Activated CD4-positive, alpha-beta T cell treated with anti-CD3 and anti-CD28 coated beads, Interleukin-2, amount 10 ng/mL, durations not matched to agents 24 days and 14 days (primary cell): ENCODE results near the gene GAPDH. TPM values are rescaled to one million over a fixed set of nuclear protein-coding genes. Genes with fewer than 3 reads are reported as not detected.
"Not testable (repeated sequence)": the region's sequence is repeated elsewhere in the genome, so short reads cannot be mapped to it uniquely, and the experiment has no call there.

Experiments used
- DNase-seq: peaks from one replicate; pipeline ENCODE4 v3.0.0; 2022
- H3K27ac Mint-ChIP-seq: one replicate; pipeline ENCODE4 v1.8.0; 2022; ENCODE audit warnings: mild to moderate bottlenecking, mixed read lengths
- H3K27me3 Mint-ChIP-seq: one replicate; pipeline ENCODE4 v1.8.0; 2022; ENCODE audit warnings: mixed read lengths
- H3K36me3 Mint-ChIP-seq: one replicate; pipeline ENCODE4 v1.8.0; 2022; ENCODE audit warnings: low read depth, mild to moderate bottlenecking, mixed read lengths
- H3K4me1 Mint-ChIP-seq: one replicate; pipeline ENCODE4 v1.8.0; 2021; ENCODE audit warnings: mixed read lengths
- H3K4me3 Mint-ChIP-seq: one replicate; pipeline ENCODE4 v1.8.0; 2022; ENCODE audit warnings: mild to moderate bottlenecking, moderate library complexity, mixed read lengths
- H3K9me3 Mint-ChIP-seq: one replicate; pipeline ENCODE4 v1.8.0; 2021; ENCODE audit warnings: mixed read lengths
- intact Hi-C: fragments of 100-400 bp; cut with micrococcal nuclease; formaldehyde crosslinking; loops from one replicate; pipeline ENCODE4 v1.15.1; 2023
- total RNA-seq: library from RNA; stranded (reverse); gene quantifications from 2 replicates; pipeline ENCODE4 v1.2.3, GENCODE V29; 2022

Gene GAPDH
- 4,585 and 4,599 TPM in 2 replicates for total RNA-seq

DNA sequence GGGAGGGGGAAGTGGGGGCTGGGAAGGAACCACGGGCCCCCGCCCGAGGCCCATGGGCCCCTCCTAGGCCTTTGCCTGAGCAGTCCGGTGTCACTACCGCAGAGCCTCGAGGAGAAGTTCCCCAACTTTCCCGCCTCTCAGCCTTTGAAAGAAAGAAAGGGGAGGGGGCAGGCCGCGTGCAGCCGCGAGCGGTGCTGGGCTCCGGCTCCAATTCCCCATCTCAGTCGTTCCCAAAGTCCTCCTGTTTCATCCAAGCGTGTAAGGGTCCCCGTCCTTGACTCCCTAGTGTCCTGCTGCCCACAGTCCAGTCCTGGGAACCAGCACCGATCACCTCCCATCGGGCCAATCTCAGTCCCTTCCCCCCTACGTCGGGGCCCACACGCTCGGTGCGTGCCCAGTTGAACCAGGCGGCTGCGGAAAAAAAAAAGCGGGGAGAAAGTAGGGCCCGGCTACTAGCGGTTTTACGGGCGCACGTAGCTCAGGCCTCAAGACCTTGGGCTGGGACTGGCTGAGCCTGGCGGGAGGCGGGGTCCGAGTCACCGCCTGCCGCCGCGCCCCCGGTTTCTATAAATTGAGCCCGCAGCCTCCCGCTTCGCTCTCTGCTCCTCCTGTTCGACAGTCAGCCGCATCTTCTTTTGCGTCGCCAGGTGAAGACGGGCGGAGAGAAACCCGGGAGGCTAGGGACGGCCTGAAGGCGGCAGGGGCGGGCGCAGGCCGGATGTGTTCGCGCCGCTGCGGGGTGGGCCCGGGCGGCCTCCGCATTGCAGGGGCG, at the start of gene GAPDH:
Gene GAPDH (plus strand): TSS at position 595 of the 772 bp plus-strand sequence. CDS start 316 bp downstream, outside the sequence.
- no peaks in the 10 kb centered on the region for H3K27me3 Mint-ChIP-seq
- peaks cover 41% of the 10 kb centered on the region for H3K4me1 Mint-ChIP-seq
- H3K9me3 Mint-ChIP-seq: no peaks in the 10 kb centered on the region
- H3K27ac Mint-ChIP-seq: peak within 1 kb of the TSS; percentile 99
- intact Hi-C loops: loop anchor here (1.0 to 2.0 kb wide), 7 partner anchors 23 to 339 kb away; partner anchors contain the start of genes CHD4, IFFO1, NOP2 and SPSB2
- peak; percentile 97 for DNase-seq
- H3K36me3 Mint-ChIP-seq: peaks cover 77% of the 10 kb centered on the region
- H3K4me3 Mint-ChIP-seq: peak within 1 kb of the TSS; percentile 92

DNA sequence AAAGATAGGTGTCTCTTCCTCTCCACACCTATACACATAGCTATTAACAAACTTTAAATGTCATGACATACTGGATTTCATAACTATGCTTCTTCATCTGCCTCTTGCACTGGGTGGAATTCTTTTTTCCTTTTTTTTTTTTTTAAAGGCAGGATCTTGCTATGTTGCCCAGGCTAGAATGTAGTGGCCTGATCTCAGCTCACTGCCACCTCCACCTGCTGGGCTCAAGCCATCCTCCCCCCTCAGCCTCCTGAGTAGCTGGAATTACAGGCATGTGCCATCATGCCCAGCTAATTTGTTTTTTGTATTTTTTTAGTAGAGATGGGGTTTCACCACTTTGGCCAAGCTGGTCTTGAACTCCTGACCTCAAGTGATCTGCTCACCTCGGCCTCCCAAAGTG, 46.1 kb upstream of the GAPDH start:
- Mint-ChIP-seq H3K27ac (no peak overlapping the region), H3K4me3 (no peak overlapping the region), H3K4me1 (peaks cover 12% of the 10 kb centered on the region), H3K36me3 (peaks cover 15% of the 10 kb centered on the region), H3K9me3 (no peaks in the 10 kb centered on the region), H3K27me3 (no peaks in the 10 kb centered on the region)
- intact Hi-C loops: no loop called here
- no peak for DNase-seq

DNA sequence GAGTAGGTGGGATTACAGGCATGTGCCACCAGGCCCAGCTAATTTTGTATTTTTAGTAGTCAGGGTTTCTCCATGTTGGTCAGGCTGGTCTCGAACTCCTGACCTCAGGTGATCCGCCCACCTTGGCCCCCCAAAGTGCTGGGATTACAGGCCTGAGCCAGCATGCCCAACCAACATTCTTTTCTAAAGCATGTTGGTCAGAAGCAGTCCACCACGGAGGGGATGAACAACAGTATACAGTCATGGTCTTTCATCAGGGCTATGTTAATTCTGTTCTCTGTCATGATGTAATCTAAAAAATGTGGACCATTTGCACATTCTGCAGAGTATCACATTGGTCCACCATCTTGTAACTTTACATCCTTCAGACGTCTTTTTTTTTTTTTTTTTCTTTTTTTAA, 44.9 kb upstream of the GAPDH start:
- intact Hi-C loops: no loop called here
- no peak overlapping the region for H3K27ac Mint-ChIP-seq
- H3K36me3 Mint-ChIP-seq: peaks cover 15% of the 10 kb centered on the region
- no peak for DNase-seq
- H3K9me3 Mint-ChIP-seq: no peaks in the 10 kb centered on the region
- no peak overlapping the region for H3K4me3 Mint-ChIP-seq
- peaks cover 12% of the 10 kb centered on the region for H3K4me1 Mint-ChIP-seq
- no peaks in the 10 kb centered on the region for H3K27me3 Mint-ChIP-seq

DNA sequence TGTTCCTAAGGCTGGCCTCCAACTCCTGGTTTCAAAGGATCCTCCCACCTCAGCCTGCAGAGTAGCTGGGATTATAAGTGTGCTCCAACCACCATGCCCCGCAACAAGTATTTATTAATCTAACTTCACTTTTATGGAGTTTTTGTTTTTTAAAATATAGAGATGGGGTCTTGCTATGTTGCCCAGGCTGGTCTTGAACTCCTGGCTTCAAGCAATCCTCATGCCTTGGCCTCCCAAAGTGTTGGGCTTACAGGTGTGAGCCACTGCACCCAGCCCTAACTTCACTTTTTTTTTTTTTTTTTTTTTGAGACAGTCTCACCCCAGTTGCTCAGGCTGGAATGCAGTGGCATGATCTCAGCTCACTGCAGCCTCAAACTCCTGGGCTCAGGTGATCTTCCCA, 43.6 kb upstream of the GAPDH start:
- DNase-seq, H3K27ac Mint-ChIP-seq, H3K9me3 Mint-ChIP-seq, H3K4me3 Mint-ChIP-seq, H3K27me3 Mint-ChIP-seq: not testable (repeated sequence)
- peaks cover 23% of the 10 kb centered on the region for H3K36me3 Mint-ChIP-seq
- intact Hi-C loops: loop anchor here (5.0 kb wide), 1 partner anchor 362 kb away; the partner anchor contains the start of genes CDCA3 and USP5
- H3K4me1 Mint-ChIP-seq: peaks cover 20% of the 10 kb centered on the region

DNA sequence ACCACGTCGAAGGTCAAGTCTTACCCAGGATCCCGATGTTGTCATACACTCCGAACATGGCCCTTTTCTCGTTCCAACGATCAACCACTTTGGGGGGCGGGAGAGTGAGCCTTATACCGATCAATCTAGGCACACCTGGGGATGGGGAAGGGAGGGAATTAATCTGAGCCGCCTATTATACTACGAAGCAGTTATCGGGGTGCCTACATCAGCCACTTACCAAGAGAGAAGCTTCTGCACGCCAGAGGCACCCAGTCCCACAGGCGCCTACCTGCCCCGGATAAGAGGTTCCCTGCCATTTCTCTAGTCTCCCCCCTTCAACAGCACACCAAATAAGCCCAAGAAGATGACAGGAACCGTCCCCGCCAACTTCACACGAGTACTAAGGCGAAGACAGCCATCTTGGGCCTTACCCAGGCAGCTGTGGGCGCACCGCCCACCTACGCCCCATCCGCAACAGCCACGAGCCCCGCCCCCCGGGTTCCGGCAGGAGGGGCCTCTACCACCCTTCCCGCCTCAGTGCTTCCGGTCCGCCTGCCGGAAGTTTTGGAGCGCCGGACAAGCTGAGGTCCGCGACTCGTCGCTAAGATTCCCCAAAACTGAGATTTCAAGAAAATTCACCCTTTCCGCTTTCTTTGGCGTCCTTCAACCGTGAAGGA, 41.4 kb upstream of the GAPDH start, which contains the start of gene MRPL51:
Gene MRPL51 (minus strand): TSS at position 425 of the 659 bp plus-strand sequence. CDS start 126 bp downstream, at position 299.
- peak within 1 kb of the TSS; percentile 98 for H3K27ac Mint-ChIP-seq

DNA sequence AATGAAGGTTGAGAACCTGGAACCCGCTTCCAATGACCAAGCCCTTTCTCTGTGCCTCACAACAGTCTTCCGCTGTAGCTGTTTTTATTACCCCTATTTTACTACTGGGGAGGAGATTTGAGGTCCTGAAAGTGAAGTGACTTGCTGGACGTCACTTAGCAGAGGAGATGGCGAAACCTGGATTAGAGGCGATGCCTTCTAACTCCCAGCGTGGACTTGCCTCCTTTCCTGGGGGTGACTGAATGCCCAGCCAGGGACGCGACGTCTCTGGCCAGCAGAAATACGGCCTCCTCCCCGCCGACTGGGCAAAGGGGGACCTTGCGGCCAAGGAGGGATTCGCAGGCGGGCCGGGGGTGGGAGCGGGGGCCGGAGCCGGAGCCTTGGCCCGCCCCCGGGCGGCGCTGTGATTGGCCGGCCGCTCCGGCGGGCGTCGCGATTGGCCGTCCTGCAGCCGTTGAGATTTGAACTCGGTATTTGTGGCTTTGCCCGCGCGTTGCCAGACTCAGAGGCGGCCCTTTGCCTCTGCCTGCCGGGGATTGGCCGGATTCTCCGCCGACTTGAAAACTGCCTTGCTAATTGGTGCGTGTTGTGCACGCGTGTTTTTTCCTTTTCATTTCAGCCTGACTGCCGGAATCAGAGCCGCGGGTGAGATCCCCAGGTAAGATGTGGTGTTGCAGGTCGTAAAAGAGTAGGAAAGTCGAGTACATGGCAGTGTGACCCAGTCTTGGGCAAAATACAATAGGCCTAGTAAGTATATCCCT, 40.6 kb upstream of the GAPDH start, which contains the start of gene NCAPD2:
Gene NCAPD2 (plus strand): TSS at position 606 of the 761 bp plus-strand sequence. CDS start 997 bp downstream, outside the sequence.
- Mint-ChIP-seq H3K9me3 (no peaks in the 10 kb centered on the region), H3K4me1 (peaks cover 34% of the 10 kb centered on the region), H3K27me3 (no peaks in the 10 kb centered on the region), H3K4me3 (peak within 1 kb of the TSS; percentile 95), H3K36me3 (peaks cover 43% of the 10 kb centered on the region), H3K27ac (peak within 1 kb of the TSS; percentile 98)
- intact Hi-C loops: loop anchor here (1.0 to 5.0 kb wide), 7 partner anchors 23 to 359 kb away; partner anchors contain the start of genes CDCA3, ING4, USP5 and VAMP1
- DNase-seq: peak; percentile 99

More for the DNA sequence above, 41.4 kb upstream of the GAPDH start, which contains the start of gene MRPL51:
- Mint-ChIP-seq H3K4me1 (peaks cover 34% of the 10 kb centered on the region), H3K27me3 (no peaks in the 10 kb centered on the region), H3K9me3 (no peaks in the 10 kb centered on the region), H3K4me3 (peak within 1 kb of the TSS; percentile 95), H3K36me3 (peaks cover 40% of the 10 kb centered on the region)
- intact Hi-C loops: loop anchor here (1.0 to 5.0 kb wide), 6 partner anchors 23 to 359 kb away; partner anchors contain the start of genes CDCA3, ING4, USP5 and VAMP1
- peak; percentile 99 for DNase-seq

DNA sequence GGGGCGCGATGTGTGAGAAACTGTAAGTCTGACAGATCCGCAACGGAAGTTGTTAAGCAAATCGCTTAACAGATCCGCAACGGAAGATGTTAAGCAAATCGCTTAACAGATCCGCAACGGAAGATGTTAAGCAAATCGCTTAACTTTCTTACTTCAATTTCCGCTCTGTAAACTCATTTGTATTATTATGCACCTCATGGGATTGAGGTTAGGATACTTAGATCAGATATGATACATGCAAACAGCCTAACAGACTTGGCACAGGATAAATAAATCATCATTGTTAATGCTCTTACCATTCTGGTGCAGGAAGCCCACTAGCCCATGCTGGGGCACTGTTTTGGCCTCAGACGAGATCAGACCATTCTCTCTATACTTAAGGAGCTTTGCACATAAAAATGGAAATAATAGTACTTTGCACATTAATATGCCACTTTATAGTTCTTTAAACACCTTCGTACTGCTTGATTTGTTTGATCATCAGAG, 40.0 kb upstream of the GAPDH start:
- Mint-ChIP-seq H3K4me1 (peaks cover 34% of the 10 kb centered on the region), H3K4me3 (peak overlapping the region; percentile 95), H3K27ac (peak overlapping the region; percentile 97), H3K9me3 (no peaks in the 10 kb centered on the region), H3K27me3 (no peaks in the 10 kb centered on the region), H3K36me3 (peaks cover 45% of the 10 kb centered on the region)
- no peak for DNase-seq
- intact Hi-C loops: loop anchor here (1.0 to 5.0 kb wide), 2 partner anchors 38 to 358 kb away; partner anchors contain the start of genes CDCA3 and USP5

DNA sequence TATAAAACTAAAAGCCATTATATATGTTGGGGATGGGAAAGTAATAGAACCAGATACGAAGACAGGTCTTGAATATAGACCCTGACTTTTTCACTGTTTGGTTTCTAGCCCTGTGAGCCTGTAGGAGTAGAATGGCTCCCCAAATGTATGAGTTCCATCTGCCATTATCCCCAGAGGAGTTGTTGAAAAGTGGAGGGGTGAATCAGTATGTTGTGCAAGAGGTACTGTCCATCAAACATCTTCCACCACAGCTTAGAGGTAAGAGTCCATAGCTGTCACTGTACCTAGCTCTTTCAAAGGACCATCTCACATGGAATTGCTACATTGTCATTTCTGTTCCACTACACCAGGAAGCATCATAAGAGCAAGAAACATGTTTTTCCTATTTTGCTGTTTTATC, 39.3 kb upstream of the GAPDH start:
- DNase-seq: no peak
- peak overlapping the region; percentile 97 for H3K27ac Mint-ChIP-seq
- no peaks in the 10 kb centered on the region for H3K27me3 Mint-ChIP-seq
- H3K9me3 Mint-ChIP-seq: no peaks in the 10 kb centered on the region
- H3K4me3 Mint-ChIP-seq: peak overlapping the region; percentile 95
- peaks cover 46% of the 10 kb centered on the region for H3K36me3 Mint-ChIP-seq
- intact Hi-C loops: loop anchor here (1.0 to 5.0 kb wide), 2 partner anchors 37 to 357 kb away; partner anchors contain the start of genes CDCA3 and USP5
- peaks cover 34% of the 10 kb centered on the region for H3K4me1 Mint-ChIP-seq

DNA sequence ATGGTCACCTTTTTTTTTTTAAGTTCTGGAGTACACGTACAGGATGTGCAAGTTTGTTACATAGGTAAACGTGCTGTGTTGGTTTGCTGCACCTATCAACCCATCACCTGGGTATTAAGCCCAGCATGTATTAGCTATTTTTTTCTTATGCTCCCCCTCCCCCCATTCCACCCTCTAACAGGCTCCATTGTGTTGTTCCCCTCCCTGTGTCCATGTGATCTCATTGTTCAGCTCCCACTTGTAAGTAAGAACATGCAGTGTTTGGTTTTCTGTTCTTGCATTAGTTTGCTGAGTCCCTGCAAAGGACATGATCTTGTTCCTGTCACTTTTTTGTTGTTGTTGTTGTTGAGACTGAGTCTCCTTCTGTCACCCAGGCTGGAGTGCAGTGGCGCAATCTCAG, 37.0 kb upstream of the GAPDH start:
- Mint-ChIP-seq H3K4me1 (peaks cover 25% of the 10 kb centered on the region), H3K27ac (peak overlapping the region; percentile 39), H3K4me3 (peak overlapping the region; percentile 52), H3K36me3 (peaks cover 36% of the 10 kb centered on the region)
- H3K27me3 Mint-ChIP-seq, H3K9me3 Mint-ChIP-seq, intact Hi-C loops, DNase-seq: not testable (repeated sequence)

DNA sequence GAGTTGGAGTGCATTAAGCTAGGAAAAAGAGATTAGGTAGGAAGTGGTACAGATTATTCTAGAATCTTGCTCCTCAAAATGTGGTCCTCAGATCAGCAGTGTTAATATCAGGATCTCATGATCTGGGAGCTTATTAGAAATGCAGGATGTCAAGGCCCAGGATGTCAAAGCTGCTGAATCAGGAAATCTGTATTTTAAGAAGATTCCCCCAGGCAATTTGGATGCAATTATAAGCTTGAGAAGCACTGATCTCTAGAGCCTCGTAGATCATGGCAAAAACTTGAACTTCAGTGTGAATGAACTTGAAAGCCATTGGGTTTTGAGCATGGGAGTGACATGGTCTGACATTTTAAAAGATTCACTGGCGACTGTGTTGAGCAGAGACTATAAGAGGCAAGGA, 33.9 kb upstream of the GAPDH start:
- Mint-ChIP-seq H3K4me1 (peaks cover 15% of the 10 kb centered on the region), H3K27ac (no peak overlapping the region), H3K4me3 (no peak overlapping the region), H3K36me3 (peaks cover 29% of the 10 kb centered on the region), H3K27me3 (no peaks in the 10 kb centered on the region), H3K9me3 (no peaks in the 10 kb centered on the region)
- intact Hi-C loops: no loop called here
- no peak for DNase-seq

DNA sequence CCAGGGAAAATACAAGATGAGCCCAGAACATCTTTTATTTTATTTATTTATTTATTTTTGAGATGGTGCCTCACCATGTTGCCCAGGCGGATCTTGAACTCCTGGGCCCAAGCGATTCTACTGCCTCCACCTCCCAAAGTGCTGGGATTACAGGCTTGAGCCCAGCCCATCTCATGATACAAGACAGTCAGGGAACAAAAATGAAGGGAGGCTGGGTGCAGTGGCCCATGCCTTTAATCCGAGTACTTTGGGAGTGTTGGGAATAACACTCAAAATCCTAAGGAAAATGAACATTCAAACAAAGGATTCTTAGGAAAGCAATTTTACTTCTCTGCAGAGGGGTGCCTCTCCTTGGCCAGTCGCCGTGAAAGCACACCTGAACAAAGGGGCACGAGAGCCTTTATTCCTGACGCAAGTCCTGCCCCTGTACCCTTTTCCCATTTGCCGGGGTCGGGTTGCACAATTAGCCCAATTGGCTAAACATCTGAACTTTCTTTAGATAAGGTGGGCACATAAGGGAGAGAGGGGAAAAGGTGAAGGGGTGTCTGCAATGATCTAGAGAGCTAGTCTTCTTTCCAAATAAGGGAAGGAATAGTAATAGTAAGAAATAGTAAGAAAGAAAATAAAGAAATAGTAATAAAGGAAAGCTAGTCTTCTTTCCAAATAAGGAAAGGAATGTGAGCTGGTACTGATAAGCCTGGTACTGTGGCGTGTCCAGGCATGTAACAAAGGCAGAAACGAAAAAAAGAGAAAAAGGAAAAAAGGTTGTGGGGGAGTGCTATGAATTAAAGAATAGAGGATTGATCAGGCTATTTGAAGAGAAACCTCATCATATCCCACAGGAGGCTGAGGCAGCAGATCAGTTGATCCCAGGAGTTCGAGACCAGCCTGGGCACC, 27.0 kb upstream of the GAPDH start:
- H3K4me3 Mint-ChIP-seq: no peak overlapping the region
- peaks cover 14% of the 10 kb centered on the region for H3K4me1 Mint-ChIP-seq
- H3K36me3 Mint-ChIP-seq: peaks cover 35% of the 10 kb centered on the region
- H3K27ac Mint-ChIP-seq: peak overlapping the region; percentile 34
- intact Hi-C loops: no loop called here
- DNase-seq: no peak
- no peaks in the 10 kb centered on the region for H3K27me3 Mint-ChIP-seq
- H3K9me3 Mint-ChIP-seq: no peaks in the 10 kb centered on the region

DNA sequence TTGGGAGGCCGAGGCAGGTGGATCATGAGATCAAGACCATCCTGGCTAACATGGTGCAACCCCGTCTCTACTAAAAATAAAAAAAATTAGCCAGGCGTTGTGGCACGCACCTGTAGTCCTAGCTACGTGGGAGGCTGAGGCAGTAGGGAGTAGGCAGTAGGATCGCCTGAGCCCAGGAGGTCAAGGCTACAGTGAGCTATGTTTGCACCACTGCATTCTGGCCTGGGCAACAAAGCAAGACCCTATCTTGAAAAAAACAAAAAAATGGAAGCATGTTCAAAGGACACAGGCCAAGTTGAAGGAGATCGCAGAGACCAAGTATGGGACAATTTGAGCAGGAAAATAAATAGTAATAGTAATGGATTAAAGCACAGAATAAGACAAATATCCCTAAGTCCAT, 26.2 kb upstream of the GAPDH start:
- Mint-ChIP-seq H3K4me3 (no peak overlapping the region), H3K27me3 (no peaks in the 10 kb centered on the region), H3K4me1 (peaks cover 14% of the 10 kb centered on the region), H3K27ac (no peak overlapping the region), H3K36me3 (peaks cover 40% of the 10 kb centered on the region), H3K9me3 (no peaks in the 10 kb centered on the region)
- no peak for DNase-seq
- intact Hi-C loops: no loop called here
